NCI-H146 treated with DMSO at 0.1 percent for 48 hours (cell line): ENCODE results near the gene TMPRSS11B.
"Not testable (repeated sequence)": the region's sequence is repeated elsewhere in the genome, so short reads cannot be mapped to it uniquely, and the experiment has no call there.

Experiments used
- DNase-seq: peaks from one replicate; lab custom pipeline; 2025; ENCODE audit not compliant: unreplicated experiment; lab: John Stamatoyannopoulos, UW

The TMPRSS11B gene

GRCh38 chr4:68228568-68228967 lies 16.9 kb downstream of the TMPRSS11B start:
- no peak for DNase-seq

- no peak for DNase-seq
Measured at GRCh38 chr4:68218044-68218443, 27.4 kb downstream of the TMPRSS11B start.

- DNase-seq = no peak
Measured at GRCh38 chr4:68216501-68216900, 29.0 kb downstream of the TMPRSS11B start.

DNA sequence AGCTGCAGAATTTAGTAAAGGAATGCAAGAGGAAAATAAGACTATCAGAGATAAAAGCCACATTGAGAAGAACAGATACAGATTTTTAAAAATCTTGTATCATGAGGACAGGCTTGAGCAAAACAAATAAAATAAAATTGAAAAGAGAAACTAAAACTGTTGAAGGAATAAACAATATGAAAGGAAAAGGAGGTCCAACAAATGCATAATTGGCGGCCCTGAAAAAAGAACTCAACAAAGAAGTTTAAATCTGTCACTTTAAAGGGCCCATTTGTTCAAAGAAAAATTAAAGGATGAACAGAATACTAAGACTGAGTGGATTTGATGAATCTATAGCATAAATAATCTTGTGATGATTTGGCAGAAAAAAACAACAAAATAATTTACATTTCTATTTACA lies 36.5 kb downstream of the TMPRSS11B start:
- no peak for DNase-seq

DNA sequence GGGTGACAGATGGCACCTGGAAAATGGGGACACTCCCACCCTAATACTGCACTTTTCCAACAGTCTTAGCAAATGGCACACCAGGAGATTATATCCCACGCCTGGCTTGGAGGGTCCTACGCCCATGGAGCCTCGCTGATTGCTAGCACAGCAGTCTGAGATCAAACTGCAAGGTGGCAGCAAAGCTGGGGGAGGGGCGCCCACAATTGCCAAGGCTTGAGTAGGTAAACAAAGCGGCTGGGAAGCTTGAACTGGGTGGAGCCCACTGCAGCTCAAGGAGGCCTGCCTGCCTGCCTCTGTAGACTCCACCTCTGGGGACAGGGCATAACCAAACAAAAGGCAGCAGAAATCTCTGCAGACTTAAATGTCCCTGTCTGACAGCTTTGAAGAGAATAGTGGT lies 51.2 kb downstream of the TMPRSS11B start:
- not testable (repeated sequence) for DNase-seq

DNA sequence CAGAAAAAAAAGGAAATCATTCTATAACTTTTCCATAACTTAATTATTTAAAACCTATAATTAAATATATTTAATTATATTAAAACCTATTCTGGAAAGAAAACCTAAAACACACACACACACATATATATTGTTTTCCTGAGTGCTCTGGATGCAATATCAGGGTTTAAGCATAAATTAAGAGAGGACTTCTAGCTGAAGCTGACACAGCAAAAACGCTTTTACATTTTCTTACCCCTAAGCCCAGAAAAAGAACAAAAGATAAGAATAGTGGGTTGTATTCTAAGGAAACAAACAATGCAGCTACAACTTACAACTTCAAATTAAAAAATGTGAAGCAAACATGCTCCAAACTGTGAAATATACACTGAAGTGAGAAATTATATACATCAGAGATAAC lies 52.3 kb downstream of the TMPRSS11B start:
- DNase-seq = no peak

GRCh38 chr4:68187145-68187544 lies 58.3 kb downstream of the TMPRSS11B start:
- no peak for DNase-seq

- no peak for DNase-seq
Measured at GRCh38 chr4:68184923-68185322, 60.6 kb downstream of the TMPRSS11B start.

DNA sequence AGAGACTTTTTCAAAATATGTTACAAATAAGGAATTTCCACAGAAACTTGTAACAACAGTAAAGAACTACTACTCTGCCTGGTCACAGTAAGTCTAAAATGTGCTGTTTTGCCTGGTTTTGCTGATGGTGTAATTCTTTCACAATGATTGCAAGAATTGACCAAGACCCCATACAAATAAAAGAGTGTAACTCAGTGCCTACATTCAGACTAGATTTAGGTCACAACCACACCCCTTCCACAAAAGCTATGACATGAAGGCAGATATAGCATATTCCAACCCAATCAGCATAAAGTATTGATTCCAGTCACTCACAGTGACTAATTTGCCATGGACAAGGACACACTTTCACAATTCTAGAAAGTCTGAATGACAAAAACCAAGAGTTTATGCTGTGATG lies 62.1 kb downstream of the TMPRSS11B start:
- DNase-seq = no peak

- DNase-seq = no peak
Measured at GRCh38 chr4:68182382-68182820, 63.1 kb downstream of the TMPRSS11B start.

GRCh38 chr4:68180849-68181526 lies 64.5 kb downstream of the TMPRSS11B start:
- DNase-seq = no peak

GRCh38 chr4:68176904-68177303 lies 68.6 kb downstream of the TMPRSS11B start:
- DNase-seq = no peak
